ENCODE data around the gene GABBR2. TPM values are rescaled to one million over a fixed set of nuclear protein-coding genes. Genes with fewer than 3 reads are reported as not detected.

Gene GABBR2
- polyA plus RNA-seq, 1 of the 3 experiments (the other 2 are of a cell fraction), result not detected

DNA sequence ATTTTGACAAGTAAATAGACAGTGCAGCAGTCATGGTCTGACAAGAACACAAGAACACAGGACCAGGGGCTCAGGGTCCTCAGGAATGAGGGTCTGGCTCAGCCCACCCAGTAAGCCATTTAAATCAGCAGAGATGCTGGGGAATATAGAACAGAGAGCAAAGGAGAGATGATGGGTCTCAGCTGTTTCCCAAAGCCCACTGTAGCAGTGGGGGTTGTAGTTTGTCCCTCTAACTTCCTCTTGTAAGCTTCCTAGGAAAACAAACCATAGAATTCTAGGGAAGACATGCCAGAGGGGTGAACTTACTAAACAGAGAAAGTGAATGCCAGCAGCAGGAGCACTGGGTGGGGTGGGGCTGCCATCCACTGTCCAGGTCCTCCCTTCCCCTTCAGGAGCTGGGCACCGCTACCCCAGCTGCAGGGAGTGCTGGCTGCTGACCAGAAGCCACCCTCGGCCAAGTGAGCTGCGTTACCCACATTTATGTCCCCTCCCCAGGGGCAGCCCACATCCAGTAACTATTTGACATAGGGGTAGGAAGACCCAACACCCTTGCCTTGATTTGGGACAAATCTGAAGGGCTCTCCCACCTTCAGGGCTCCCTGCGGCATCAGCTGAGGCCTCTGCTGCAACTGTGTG lies 41.6 kb downstream of the GABBR2 start:
- POLR2A ChIA-PET, result no interaction called here
- H2AFZ ChIP-seq (ENCODE audit: low read depth), result no peak overlapping the region
- TF ChIP-seq FOXJ3 (CRISPR knock-in tag; IDR thresholded peaks at IDR 0.05) (no peak), CHD2 (IDR thresholded peaks at IDR 0.05; ENCODE audit: low read length, partially characterized antibody) (no peak), RCOR1 (IDR thresholded peaks at IDR 0.05; ENCODE audit: low read length) (no peak), MEF2A (IDR thresholded peaks at IDR 0.05; ENCODE audit: borderline replicate concordance, low read depth) (no peak), EP300 (IDR thresholded peaks at IDR 0.05; ENCODE audit: borderline replicate concordance in 1 of 2, low read depth in 1 of 2, low read length in 1 of 2) (no peak), RXRA (IDR thresholded peaks at IDR 0.05; ENCODE audit: borderline replicate concordance, low read depth) (no peak), TAF1 (IDR thresholded peaks at IDR 0.05; ENCODE audit: borderline replicate concordance, low read depth, low read length) (no peak), SMC3 (IDR thresholded peaks at IDR 0.05; ENCODE audit: low read depth, low read length) (no peak), TEAD4 (IDR thresholded peaks at IDR 0.05; ENCODE audit: borderline replicate concordance, insufficient read depth) (no peak), YY1 (IDR thresholded peaks at IDR 0.05; ENCODE audit: low read depth) (no peak)
- TF ChIP-seq, protein P1, sequence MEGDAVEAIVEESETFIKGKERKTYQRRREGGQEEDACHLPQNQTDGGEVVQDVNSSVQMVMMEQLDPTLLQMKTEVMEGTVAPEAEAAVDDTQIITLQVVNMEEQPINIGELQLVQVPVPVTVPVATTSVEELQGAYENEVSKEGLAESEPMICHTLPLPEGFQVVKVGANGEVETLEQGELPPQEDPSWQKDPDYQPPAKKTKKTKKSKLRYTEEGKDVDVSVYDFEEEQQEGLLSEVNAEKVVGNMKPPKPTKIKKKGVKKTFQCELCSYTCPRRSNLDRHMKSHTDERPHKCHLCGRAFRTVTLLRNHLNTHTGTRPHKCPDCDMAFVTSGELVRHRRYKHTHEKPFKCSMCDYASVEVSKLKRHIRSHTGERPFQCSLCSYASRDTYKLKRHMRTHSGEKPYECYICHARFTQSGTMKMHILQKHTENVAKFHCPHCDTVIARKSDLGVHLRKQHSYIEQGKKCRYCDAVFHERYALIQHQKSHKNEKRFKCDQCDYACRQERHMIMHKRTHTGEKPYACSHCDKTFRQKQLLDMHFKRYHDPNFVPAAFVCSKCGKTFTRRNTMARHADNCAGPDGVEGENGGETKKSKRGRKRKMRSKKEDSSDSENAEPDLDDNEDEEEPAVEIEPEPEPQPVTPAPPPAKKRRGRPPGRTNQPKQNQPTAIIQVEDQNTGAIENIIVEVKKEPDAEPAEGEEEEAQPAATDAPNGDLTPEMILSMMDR (IDR thresholded peaks at IDR 0.05), result no peak
- H3K4me2 ChIP-seq, result no peak overlapping the region
- no peaks in the 10 kb centered on the region for H3K9me2 ChIP-seq
- H3K4me1 ChIP-seq (ENCODE audit: control insufficient read depth in 1 of 2, insufficient read depth in 2 of 2, low read depth in 1 of 2, low read length in 1 of 2), result no peaks in the 10 kb centered on the region
- DNase-seq, result no peak
- peaks cover 7% of the 10 kb centered on the region; the same call in 1 of the 2 replicates for H3K27me3 ChIP-seq (ENCODE audit: insufficient read depth)
- CTCF ChIA-PET, result no interaction called here
- WGBS (ENCODE audit: low lambda C conversion rate), result 46% methylated on average over 3 of the region's 4 CpGs
- H3K9me3 ChIP-seq, result no peaks in the 10 kb centered on the region
- H3K27ac ChIP-seq (ENCODE audit: low read depth in 2 of 2, low read length in 1 of 2), result no peak overlapping the region
- no peaks in the 10 kb centered on the region for H3K79me2 ChIP-seq (ENCODE audit: insufficient read depth)
- no peaks in the 10 kb centered on the region for H4K20me1 ChIP-seq (ENCODE audit: insufficient read depth)
- H3K36me3 ChIP-seq (replicated peaks in 1 of 2; ENCODE audit: control insufficient read depth in 1 of 2, insufficient read depth in 2 of 2, low read length in 1 of 2), result no peaks in the 10 kb centered on the region
- no peak overlapping the region for H3K4me3 ChIP-seq (ENCODE audit: low read depth in 2 of 2, low read length in 1 of 2)
- no peak overlapping the region for H3K9ac ChIP-seq
- no peaks in the 10 kb centered on the region for H3F3A ChIP-seq (replicated peaks; ENCODE audit: insufficient read depth)

DNA sequence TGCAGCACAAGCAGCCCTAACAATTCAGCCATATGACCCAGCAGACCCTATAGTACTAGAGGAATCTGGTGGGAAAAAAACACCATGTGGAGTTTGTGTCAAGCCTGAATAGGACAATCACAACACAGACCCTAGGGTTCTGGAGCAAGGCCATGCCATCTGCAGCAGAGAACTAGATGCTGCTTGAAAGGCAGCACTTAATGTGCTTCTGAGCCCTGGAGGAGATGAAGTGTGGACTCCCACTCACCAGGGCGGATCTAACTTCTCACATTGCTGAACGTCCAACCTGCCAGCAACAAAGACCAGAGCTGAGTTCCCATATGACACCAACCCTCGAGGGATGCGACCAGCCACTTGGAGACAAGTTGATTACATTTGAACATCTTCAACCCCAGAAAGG lies 43.2 kb downstream of the GABBR2 start:
- TF ChIP-seq, protein P2, sequence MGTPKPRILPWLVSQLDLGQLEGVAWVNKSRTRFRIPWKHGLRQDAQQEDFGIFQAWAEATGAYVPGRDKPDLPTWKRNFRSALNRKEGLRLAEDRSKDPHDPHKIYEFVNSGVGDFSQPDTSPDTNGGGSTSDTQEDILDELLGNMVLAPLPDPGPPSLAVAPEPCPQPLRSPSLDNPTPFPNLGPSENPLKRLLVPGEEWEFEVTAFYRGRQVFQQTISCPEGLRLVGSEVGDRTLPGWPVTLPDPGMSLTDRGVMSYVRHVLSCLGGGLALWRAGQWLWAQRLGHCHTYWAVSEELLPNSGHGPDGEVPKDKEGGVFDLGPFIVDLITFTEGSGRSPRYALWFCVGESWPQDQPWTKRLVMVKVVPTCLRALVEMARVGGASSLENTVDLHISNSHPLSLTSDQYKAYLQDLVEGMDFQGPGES (IDR thresholded peaks at IDR 0.05; ENCODE audit: low read depth, low read length), result no peak
- Histone ChIP-seq H3K4me2 (no peak overlapping the region), H3K27ac (ENCODE audit: low read depth in 2 of 2, low read length in 1 of 2) (no peak overlapping the region), H3K36me3 (replicated peaks in 1 of 2; ENCODE audit: control insufficient read depth in 1 of 2, insufficient read depth in 2 of 2, low read length in 1 of 2) (no peaks in the 10 kb centered on the region), H4K20me1 (ENCODE audit: insufficient read depth) (no peaks in the 10 kb centered on the region), H3K9me2 (no peaks in the 10 kb centered on the region), H3K9ac (no peak overlapping the region), H3F3A (replicated peaks; ENCODE audit: insufficient read depth) (no peaks in the 10 kb centered on the region), H2AFZ (ENCODE audit: low read depth) (no peak overlapping the region), H3K79me2 (ENCODE audit: insufficient read depth) (no peaks in the 10 kb centered on the region), H3K27me3 (ENCODE audit: insufficient read depth) (peaks cover 7% of the 10 kb centered on the region; the same call in 1 of the 2 replicates), H3K4me1 (ENCODE audit: control insufficient read depth in 1 of 2, insufficient read depth in 2 of 2, low read depth in 1 of 2, low read length in 1 of 2) (no peaks in the 10 kb centered on the region), H3K4me3 (ENCODE audit: low read depth in 2 of 2, low read length in 1 of 2) (no peak overlapping the region), H3K9me3 (no peaks in the 10 kb centered on the region)
- ChIA-PET POLR2A (no interaction called here), CTCF (interaction anchor here (0.8 kb wide), 1 partner anchor 13 kb away, joined by 3 read pairs; no protein-coding TSS in a partner anchor)
- 19% methylated on average over 4 of the region's 4 CpGs for WGBS (ENCODE audit: low lambda C conversion rate)
- DNase-seq, result no peak
